ENCODE results near the gene SORCS1. TPM values are rescaled to one million over a fixed set of nuclear protein-coding genes. Genes with fewer than 3 reads are reported as not detected.

The SORCS1 gene
- total RNA-seq, 1 experiment from 2014 or later: not detected

- CTCF ChIA-PET: no interaction called here
These were observed 121.0 kb downstream of the SORCS1 start for GRCh38 chr10:107043461-107043860.

GRCh38 chr10:107037192-107038122 is 127.0 kb downstream of the SORCS1 start:
- Histone ChIP-seq H2AFZ (no peak overlapping the region), H3K27ac (no peak overlapping the region), H3K9me2 (ENCODE audit: insufficient read depth) (no peaks in the 10 kb centered on the region), H3K9me3 (ENCODE audit: insufficient read depth, low read depth) (no peaks in the 10 kb centered on the region), H3F3A (ENCODE audit: insufficient read depth, low read depth) (no peaks in the 10 kb centered on the region), H3K4me3 (no peak overlapping the region), H3K79me2 (ENCODE audit: low read depth) (no peaks in the 10 kb centered on the region), H3K27me3 (ENCODE audit: insufficient read depth, low read depth) (no peaks in the 10 kb centered on the region), H4K20me1 (ENCODE audit: insufficient read depth) (no peaks in the 10 kb centered on the region), H3K36me3 (ENCODE audit: low read depth) (no peaks in the 10 kb centered on the region), H3K4me2 (no peak overlapping the region), H3K4me1 (replicated peaks; ENCODE audit: insufficient read depth) (no peaks in the 10 kb centered on the region)
- ChIA-PET CTCF (no interaction called here), POLR2A (ENCODE audit: unreplicated experiment) (no interaction called here)
- intact Hi-C loops (cut with micrococcal nuclease; ENCODE audit: unreplicated experiment): no loop called here
- no peak for DNase-seq
- TF ChIP-seq EZH2 (IDR thresholded peaks at IDR 0.05; ENCODE audit: low read depth) (no peak), CTCF (conservative IDR thresholded peaks at IDR 0.05) (no peak)
- no TSS peak for BruUV-seq (replicated peaks)

More at GRCh38 chr10:107043461-107043860, 121.0 kb downstream of the SORCS1 start:
- H3K9me3 ChIP-seq (ENCODE audit: insufficient read depth, low read depth): no peaks in the 10 kb centered on the region
- H4K20me1 ChIP-seq (ENCODE audit: insufficient read depth): no peaks in the 10 kb centered on the region
- POLR2A ChIA-PET (ENCODE audit: unreplicated experiment): no interaction called here
- H3K79me2 ChIP-seq (ENCODE audit: low read depth): no peaks in the 10 kb centered on the region
- H3K36me3 ChIP-seq (ENCODE audit: low read depth): no peaks in the 10 kb centered on the region
- no TSS peak for BruUV-seq (replicated peaks)
- no peak for DNase-seq
- no peaks in the 10 kb centered on the region for H3K27me3 ChIP-seq (ENCODE audit: insufficient read depth, low read depth)
- H3K9me2 ChIP-seq (ENCODE audit: insufficient read depth): no peaks in the 10 kb centered on the region
- H3K4me3 ChIP-seq: no peak overlapping the region
- TF ChIP-seq EZH2 (IDR thresholded peaks at IDR 0.05; ENCODE audit: low read depth): no peak
- TF ChIP-seq CTCF (conservative IDR thresholded peaks at IDR 0.05): no peak
- intact Hi-C loops (cut with micrococcal nuclease; ENCODE audit: unreplicated experiment): no loop called here
- H2AFZ ChIP-seq: no peak overlapping the region
- no peaks in the 10 kb centered on the region for H3K4me1 ChIP-seq (replicated peaks; ENCODE audit: insufficient read depth)
- H3F3A ChIP-seq (ENCODE audit: insufficient read depth, low read depth): no peaks in the 10 kb centered on the region
- no peak overlapping the region for H3K27ac ChIP-seq
- H3K4me2 ChIP-seq: no peak overlapping the region

GRCh38 chr10:107033799-107034422 is 130.6 kb downstream of the SORCS1 start:
- BruUV-seq (replicated peaks): no TSS peak
- H3K9me3 ChIP-seq (ENCODE audit: insufficient read depth, low read depth): no peaks in the 10 kb centered on the region
- intact Hi-C loops (cut with micrococcal nuclease; ENCODE audit: unreplicated experiment): no loop called here

More at GRCh38 chr10:107033799-107034422, 130.6 kb downstream of the SORCS1 start:
- H3K36me3 ChIP-seq (ENCODE audit: low read depth): no peaks in the 10 kb centered on the region
- no peak overlapping the region for H3K27ac ChIP-seq
- TF ChIP-seq EZH2 (IDR thresholded peaks at IDR 0.05; ENCODE audit: low read depth) (no peak), CTCF (conservative IDR thresholded peaks at IDR 0.05) (no peak)
- H3K79me2 ChIP-seq (ENCODE audit: low read depth): no peaks in the 10 kb centered on the region
- no peak overlapping the region for H3K4me3 ChIP-seq
- H3F3A ChIP-seq (ENCODE audit: insufficient read depth, low read depth): no peaks in the 10 kb centered on the region
- H3K4me2 ChIP-seq: no peak overlapping the region
- POLR2A ChIA-PET (ENCODE audit: unreplicated experiment): no interaction called here
- DNase-seq: no peak
- no peaks in the 10 kb centered on the region for H3K9me2 ChIP-seq (ENCODE audit: insufficient read depth)
- H3K27me3 ChIP-seq (ENCODE audit: insufficient read depth, low read depth): no peaks in the 10 kb centered on the region
- H4K20me1 ChIP-seq (ENCODE audit: insufficient read depth): no peaks in the 10 kb centered on the region
- CTCF ChIA-PET: no interaction called here
- no peaks in the 10 kb centered on the region for H3K4me1 ChIP-seq (replicated peaks; ENCODE audit: insufficient read depth)
- no peak overlapping the region for H2AFZ ChIP-seq

Measured in PC-9 (cell line).